HG02642 (cell line): ENCODE measurements around the gene SURF2.

ENCODE experiments used
- ATAC-seq: cut with Tn5 transposase; IDR thresholded peaks from one replicate; pipeline ENCODE4 v1.9.1; 2021; ENCODE audit warnings: mild to moderate bottlenecking; ENCODE audit not compliant: unreplicated experiment, poor library complexity

The SURF2 gene

DNA sequence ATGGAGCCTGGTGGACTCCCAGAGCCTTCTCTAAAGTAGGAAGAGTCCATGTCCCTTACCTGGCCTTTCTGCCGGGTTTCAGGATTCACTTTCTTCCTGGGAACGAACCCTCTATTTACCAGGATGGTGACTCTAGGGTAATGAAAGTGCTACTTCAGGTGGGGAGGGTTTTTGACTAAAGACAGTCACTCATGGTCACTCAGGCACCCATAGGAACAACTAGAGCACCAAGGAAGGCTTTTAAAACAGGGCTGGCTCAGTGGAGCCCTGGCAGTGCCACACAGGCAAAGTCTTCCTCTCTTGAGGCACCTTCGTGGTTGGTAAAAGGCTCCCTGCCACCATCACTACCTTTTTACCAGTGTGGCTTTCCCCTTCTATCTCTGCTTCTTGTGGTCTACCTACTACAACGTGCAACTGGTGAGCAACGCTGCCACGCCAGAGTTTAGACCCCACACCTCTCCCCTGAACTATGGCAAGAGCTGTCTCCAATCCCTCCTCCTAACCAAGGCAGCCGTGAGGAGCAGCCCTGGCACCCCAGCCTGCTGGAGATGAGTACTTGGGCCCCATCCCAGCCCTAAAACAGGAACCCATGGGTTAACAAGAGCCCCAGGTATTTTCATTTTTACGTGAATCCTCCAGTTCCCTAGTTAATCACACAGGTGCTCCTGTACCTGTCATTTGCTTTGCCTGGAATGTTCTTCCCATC is 3.6 kb upstream of the SURF2 start:
- no peak for ATAC-seq

- ATAC-seq: no peak
These were observed 2.8 kb upstream of the SURF2 start for GRCh38 chr9:133353548-133353947.

DNA sequence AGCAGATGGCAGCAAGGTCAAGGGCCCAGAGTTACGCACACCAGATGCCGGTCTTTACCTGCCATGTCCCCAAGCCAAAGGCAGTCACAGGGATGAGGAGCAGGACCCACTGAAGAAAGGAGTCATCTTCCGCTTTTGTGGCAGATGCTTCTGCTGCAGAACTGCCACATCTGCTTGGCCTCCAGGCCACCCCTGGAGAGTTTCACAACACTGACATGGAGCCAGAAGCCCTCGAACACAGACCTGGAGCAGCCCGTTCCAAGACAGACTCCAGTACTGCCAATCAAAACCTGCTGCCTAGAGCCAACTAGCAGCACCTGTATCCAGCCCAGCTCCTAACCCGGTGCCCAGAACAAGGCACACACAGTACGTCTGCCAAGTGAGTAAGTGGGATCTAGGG is 1.6 kb upstream of the SURF2 start:
- no peak for ATAC-seq

DNA sequence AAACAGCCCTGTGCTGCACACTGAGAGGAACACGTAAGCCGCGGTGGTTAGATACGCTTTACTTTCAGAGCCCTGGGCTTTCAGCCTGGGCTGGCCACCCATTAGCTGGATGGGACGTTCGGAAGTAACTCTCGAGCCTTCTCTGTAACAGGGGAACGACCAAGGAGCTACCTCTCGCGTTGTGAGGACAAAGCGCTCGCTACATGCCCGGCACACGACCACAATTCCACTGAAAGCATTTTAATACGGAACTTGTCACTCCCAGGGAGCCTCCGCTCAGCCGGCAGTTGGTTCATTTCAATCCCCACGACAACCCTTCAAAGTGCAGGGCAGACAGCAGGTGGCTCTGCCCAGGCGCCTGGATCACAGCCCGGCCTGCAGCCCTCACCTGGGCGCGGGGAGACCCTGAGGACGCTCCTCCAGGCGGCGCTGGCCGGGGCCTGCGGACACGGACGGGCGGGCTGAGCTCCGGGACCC is 431 bp upstream of the SURF2 start:
- ATAC-seq: peak; percentile 29

DNA sequence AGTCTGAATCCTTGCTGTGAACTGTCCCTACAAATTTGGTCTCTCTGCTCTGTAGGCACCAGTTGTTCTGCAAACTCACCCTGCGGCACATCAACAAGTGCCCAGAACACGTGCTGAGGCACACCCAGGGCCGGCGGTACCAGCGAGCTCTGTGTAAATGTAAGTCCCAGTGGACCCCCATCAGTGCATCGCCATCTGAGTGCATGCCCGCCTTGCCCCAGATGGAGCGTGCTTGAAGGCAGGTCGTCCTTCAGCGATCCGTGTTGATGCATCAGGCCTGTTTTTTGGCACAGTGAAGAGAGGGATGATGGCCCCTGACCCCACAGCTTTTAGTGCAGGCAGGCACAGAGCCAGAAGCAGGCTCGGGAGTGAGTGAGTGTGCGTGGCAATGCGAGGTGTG is 1.3 kb downstream of the SURF2 start:
- ATAC-seq: no peak

- ATAC-seq: no peak
These were observed 3.2 kb downstream of the SURF2 start for GRCh38 chr9:133359399-133360175.

DNA sequence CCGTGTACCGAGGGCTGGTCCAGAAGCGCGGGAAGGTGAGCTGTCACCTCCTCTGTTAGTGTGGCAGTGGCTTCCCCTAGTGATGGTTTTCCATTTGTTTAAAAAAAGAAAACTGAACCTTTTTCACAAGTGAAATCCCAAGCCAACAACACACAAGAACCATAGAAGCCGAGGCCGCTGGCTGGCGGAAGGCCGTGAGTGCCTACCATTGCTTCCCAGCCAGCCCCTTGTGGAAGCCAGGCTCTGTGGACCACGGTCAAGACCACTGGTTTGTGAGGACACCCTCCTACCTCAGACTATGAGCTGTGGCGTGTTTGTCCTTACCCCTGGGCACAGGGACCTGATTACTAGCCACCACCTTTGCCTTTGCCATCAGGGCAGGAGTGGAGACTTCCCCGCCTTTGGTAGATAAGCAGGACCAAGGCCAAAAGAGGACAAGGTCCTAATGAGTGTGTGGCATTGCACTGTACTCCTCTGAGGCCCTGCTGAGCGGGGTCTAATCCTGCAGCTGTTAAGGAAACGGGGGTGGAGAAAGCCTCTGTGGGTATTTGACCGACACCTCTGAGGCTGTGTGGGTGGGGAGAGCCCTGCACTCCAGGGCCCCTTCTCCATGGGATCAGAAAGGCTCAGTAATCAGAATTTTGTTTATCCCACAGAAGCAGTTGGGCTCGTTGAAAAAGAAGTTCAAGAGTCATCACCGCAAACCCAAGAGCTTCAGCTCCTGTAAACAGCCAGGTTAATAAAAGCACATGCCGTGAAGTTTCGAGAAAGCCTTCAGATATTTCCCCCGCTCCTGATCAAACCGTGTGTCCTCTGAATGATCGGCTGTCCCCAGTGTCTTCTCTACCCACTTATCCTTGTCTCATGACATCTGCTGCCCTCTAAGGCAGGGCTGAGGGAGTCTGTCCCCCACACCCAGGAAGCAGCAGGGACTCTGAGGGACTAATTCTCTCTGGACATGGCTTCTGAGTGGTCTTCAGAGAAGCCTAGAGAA is 4.3 kb downstream of the SURF2 start:
- ATAC-seq: no peak

DNA sequence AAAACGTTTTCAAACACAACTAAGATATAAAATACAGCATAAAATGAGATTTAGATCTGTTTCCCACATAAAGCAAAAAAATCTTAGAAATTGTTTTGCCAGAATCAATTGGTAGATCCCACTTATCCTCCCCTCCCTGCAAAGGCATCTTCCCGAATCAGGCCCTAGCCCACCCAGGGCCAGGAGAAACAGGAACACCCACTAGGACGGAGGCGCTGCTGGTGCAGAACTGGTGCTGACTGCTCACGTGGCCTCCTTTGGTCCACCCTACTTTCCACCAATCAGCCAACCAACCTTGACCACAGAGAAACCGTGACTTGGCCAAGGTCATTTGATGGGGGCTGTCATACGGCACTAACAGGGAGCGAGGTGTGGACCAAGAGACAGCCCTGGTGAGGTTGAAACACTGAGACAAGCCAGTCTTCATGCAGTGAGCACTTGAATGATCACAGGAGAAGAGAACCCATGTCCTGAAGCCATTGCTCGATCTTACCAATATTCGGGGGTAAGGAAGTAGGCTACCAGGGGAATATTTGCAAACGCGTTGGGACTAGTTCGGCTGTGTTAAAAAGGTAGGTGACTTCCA is 5.2 kb downstream of the SURF2 start:
- no peak for ATAC-seq

DNA sequence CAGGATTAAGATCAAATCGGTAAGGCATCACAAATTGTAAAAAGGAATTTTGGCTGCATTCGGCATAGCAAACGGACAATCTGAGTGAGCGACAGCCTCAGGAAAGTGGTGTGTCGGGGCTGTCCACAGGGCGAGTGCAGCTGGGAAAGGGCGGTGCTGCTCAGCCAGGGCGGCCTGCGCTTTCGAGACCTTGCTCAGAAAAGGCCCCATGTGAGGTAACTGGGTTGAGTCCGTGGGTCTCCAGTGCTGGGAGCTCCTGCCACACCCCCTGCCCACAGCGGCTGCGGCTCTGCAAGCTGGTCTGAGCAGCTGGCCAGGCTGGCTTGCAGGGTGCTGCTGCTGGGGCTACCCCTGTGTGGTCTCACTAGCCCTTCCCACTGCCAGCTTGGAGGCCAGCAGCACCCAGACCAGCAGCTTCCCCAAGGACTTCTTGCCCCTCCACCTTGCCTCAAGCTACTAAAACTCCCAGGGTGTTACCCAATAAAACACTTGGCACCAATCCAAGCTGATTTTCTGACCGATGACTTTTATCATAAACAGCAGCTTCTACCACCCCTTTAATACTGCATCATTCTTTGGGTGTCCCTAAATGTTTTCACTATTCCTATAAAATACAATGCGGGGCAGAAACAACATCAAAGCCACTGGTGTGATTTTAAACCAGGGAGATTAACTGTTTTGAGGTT is 6.2 kb downstream of the SURF2 start:
- ATAC-seq: no peak

- ATAC-seq: no peak
These were observed 10.1 kb downstream of the SURF2 start for GRCh38 chr9:133366435-133366834.

GRCh38 chr9:133367221-133367620 is 10.9 kb downstream of the SURF2 start:
- ATAC-seq: no peak

DNA sequence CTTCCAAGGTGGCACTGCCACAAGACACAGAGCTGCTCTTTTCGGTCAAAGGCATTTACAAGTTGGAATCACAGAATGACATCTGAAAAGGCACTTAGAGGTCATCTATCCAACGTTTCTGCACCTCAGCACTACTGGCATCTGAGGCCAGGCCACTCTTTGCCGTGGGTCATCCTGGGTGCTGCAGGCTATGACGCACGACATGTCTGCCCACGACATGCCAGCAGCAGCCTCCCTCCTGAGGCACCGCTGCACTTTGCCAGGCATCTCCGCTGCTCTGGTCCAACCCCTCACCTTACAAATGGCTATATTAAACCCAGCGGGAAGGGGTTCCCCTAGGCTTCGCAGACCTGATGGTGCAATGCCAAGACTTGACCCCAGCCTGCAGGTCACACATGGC is 11.4 kb downstream of the SURF2 start:
- no peak for ATAC-seq

DNA sequence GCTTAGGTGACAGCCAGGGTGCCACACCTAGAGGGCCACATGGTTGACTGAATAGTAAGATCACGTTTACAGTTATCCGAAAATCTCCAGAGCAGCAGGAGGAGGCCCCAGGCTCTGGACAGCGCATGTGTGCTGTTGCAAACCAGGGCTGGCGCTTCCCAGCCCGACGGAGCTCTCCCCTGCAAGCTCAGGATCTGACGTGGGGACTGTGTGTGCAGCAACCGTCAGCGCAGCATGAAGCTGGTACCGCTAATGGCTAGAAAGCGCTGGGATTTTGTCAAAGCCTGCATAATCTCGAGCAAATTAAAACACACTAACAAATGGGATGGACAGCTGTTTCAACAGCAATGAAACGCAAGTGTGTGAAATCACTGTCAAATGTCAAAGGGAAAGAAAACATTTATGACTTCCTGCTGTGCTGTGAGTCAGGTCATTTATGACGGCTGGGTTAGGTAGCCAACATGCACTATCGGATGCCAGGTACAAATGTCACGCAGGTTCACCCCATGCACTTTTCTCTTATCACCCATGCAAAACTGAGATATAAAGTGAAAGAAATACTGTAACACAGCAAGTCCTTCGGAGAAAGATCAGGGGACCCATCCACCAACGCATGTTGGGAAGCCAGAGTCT is 12.0 kb downstream of the SURF2 start:
- ATAC-seq: no peak

- ATAC-seq: no peak
These were observed 13.1 kb downstream of the SURF2 start for GRCh38 chr9:133369422-133369821.

DNA sequence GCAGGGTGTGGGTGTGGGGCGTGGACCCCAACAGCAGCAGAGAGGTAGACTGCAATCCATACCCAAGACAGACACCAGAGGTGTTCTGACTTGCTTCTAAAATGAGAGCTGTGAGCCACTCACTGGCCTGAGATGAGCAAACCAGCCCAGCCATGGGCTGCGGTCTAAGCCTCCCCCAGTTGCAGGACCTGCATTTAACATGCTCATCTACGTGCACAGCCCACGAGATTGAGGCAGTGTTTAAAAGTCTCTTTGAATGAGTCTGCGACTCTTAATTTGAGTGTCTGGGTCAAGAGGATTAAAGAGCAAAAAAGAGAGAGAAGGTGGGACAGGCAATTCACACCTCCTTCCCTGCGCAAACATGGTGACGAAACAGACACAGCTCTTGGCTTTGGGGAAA is 13.6 kb downstream of the SURF2 start:
- ATAC-seq: no peak

DNA sequence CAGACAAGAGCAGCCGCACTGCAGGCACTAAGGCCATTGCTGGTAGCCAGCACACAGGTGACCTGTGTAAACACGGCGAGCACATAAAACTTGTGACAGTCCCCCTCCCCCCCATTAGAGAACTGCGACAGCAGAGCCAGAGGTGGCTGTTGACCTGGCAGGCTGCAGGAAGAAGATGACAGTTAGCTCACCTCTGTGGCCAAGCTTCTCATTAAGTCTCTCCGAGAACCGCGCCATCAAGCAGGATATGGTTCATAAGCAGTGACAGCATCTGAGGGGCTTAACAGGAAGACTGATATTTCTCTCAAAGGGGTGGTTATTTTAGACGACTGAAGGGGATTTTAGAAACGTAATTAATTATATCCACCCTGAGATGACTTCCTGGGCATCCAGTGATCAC is 14.3 kb downstream of the SURF2 start:
- no peak for ATAC-seq

- ATAC-seq: no peak
These were observed 14.9 kb downstream of the SURF2 start for GRCh38 chr9:133371261-133371711.

DNA sequence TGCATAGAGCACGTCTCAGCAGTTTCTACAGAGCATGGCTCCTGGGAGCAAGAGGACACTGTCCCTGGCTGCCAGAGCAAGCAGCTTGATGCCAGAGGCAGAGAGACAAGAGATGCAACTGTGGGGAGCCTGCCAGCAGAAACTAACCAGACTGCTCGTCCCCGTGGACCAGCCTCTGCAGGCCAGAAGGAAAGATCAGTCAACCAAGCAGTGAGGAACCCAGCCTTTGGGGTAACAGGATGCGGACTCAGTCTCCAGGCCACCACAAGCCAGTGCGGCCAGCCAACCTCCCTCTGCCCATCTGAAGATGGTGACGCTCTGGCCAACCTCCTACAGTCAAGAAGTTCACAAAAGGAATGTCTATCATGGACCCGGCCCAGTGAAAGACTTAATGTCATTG is 15.8 kb downstream of the SURF2 start:
- ATAC-seq: no peak

GRCh38 chr9:133374612-133375115 is 18.3 kb downstream of the SURF2 start:
- no peak for ATAC-seq
